Breast epithelium (tissue), 3 donors: ENCODE measurements around the gene ADCY1.

Experiments used
- CTCF ChIP-seq, 3 donors: fragments of 450-650 bp; IDR thresholded peaks; one replicate each; pipeline ENCODE4 v1.5.1; 2016 to 2017; ENCODE audit warnings: antibody characterized with exemption in 3 of 3, mild to moderate bottlenecking in 3 of 3, moderate library complexity in 3 of 3
- POLR2A ChIP-seq: fragments of 450-650 bp; IDR thresholded peaks from one replicate; pipeline ENCODE4 v1.6.1; 2016; ENCODE audit warnings: antibody characterized with exemption, mild to moderate bottlenecking, moderate library complexity
- POLR2AphosphoS5 ChIP-seq, 3 donors: sonication (generic); formaldehyde crosslinking; IDR thresholded peaks; one replicate each; pipeline ENCODE4 v1.6.1; 2017; ENCODE audit warnings: antibody characterized with exemption in 3 of 3

GRCh38 chr7:45715471-45716352, 141.5 kb downstream of the ADCY1 start:
- no peak for TF ChIP-seq CTCF (IDR thresholded peaks at IDR 0.05)
- TF ChIP-seq POLR2AphosphoS5 (IDR thresholded peaks at IDR 0.05) = no peak
- no peak for TF ChIP-seq POLR2A
